Neuronal stem cell (in vitro differentiated cells): ENCODE data around the gene ZFAND2A.

ENCODE experiments used
- DNase-seq: peaks from one replicate; pipeline ENCODE4 v3.0.0-alpha.2; 2013; ENCODE audit warnings: low spot score
- H2AFZ ChIP-seq: one replicate; pipeline ENCODE4 v1.6.1; 2013; ENCODE audit warnings: mild to moderate bottlenecking, low read length, inconsistent platforms
- H2AK5ac ChIP-seq: 2 replicates; pipeline ENCODE4 v1.6.1; 2013; ENCODE audit warnings: low read depth, mild to moderate bottlenecking, inconsistent platforms, low read length, moderate library complexity, mixed read lengths
- H2BK120ac ChIP-seq: 2 replicates; pipeline ENCODE4 v1.6.1; 2013; ENCODE audit warnings: low read depth, mild to moderate bottlenecking, inconsistent platforms, low read length, moderate library complexity, mixed read lengths
- H2BK12ac ChIP-seq: one replicate; pipeline ENCODE4 v1.6.1; 2013; ENCODE audit warnings: low read length, inconsistent platforms
- H2BK15ac ChIP-seq: 2 replicates; pipeline ENCODE4 v1.6.1; 2013; ENCODE audit warnings: mild to moderate bottlenecking, low read length, inconsistent platforms, mixed read lengths
- H2BK5ac ChIP-seq: one replicate; pipeline ENCODE4 v1.6.1; 2013; ENCODE audit warnings: inconsistent platforms, mild to moderate bottlenecking, low read length, moderate library complexity
- H3K14ac ChIP-seq: one replicate; pipeline ENCODE4 v1.6.1; 2013; ENCODE audit warnings: low read length, inconsistent platforms
- H3K18ac ChIP-seq: 2 replicates; pipeline ENCODE4 v1.6.1; 2013; ENCODE audit warnings: low read length, inconsistent platforms
- H3K23ac ChIP-seq: 2 replicates; pipeline ENCODE4 v1.6.1; 2013; ENCODE audit warnings: low read depth, mild to moderate bottlenecking, mixed read lengths, low read length, inconsistent platforms; ENCODE audit not compliant: poor library complexity
- H3K27ac ChIP-seq: replicated peaks from 3 replicates; pipeline ENCODE4 v1.5.1; 2013; ENCODE audit warnings: low read length, inconsistent platforms
- H3K27me3 ChIP-seq, 3 experiments: 2 replicates each; pipeline ENCODE4 v1.6.1; 2013; ENCODE audit warnings: low read length in 3 of 3, mild to moderate bottlenecking in 2 of 3, inconsistent platforms in 1 of 3, low read depth in 1 of 3, mixed read lengths in 1 of 3, moderate library complexity in 1 of 3; ENCODE audit not compliant: control insufficient read depth in 3 of 3, insufficient read depth in 3 of 3
- H3K36me3 ChIP-seq, 2 donors: replicated peaks in 1 of 2; 2 replicates each; pipeline ENCODE4 v1.6.1; 2013; ENCODE audit warnings: low read length in 2 of 2; ENCODE audit not compliant: control insufficient read depth in 2 of 2, insufficient read depth in 2 of 2
- H3K4ac ChIP-seq: 2 replicates; pipeline ENCODE4 v1.6.1; 2013; ENCODE audit warnings: inconsistent platforms, mild to moderate bottlenecking, low read length, moderate library complexity
- H3K4me1 ChIP-seq, 2 donors: 1 replicate in 1 of 2; 2 replicates in 1 of 2; pipeline ENCODE4 v1.6.1; 2013; ENCODE audit warnings: low read length in 2 of 2, low read depth in 1 of 2; ENCODE audit not compliant: control insufficient read depth in 2 of 2, insufficient read depth in 1 of 2
- H3K4me2 ChIP-seq: one replicate; pipeline ENCODE4 v1.6.1; 2013; ENCODE audit warnings: mild to moderate bottlenecking, low read length, inconsistent platforms; ENCODE audit not compliant: insufficient read depth, poor library complexity, severe bottlenecking
- H3K4me3 ChIP-seq, 2 donors: 2 replicates each; pipeline ENCODE4 v1.5.1; 2013; ENCODE audit warnings: low read length in 2 of 2, mild to moderate bottlenecking in 2 of 2, inconsistent platforms in 1 of 2, moderate library complexity in 1 of 2
- H3K79me1 ChIP-seq: one replicate; pipeline ENCODE4 v1.6.1; 2013; ENCODE audit warnings: low read depth, mild to moderate bottlenecking, inconsistent platforms, low read length, moderate library complexity
- H3K9ac ChIP-seq: one replicate; pipeline ENCODE4 v1.6.1; 2013; ENCODE audit warnings: mild to moderate bottlenecking, low read depth, low read length, inconsistent platforms; ENCODE audit not compliant: poor library complexity
- H3K9me3 ChIP-seq, 2 donors: replicated peaks in 1 of 2; 2 replicates each; pipeline versions ENCODE3 to v1.6.1; 2013; ENCODE audit warnings: low read length in 2 of 2, mild to moderate bottlenecking in 2 of 2, inconsistent platforms in 1 of 2, low read depth in 1 of 2, mixed read lengths in 1 of 2, moderate library complexity in 1 of 2; ENCODE audit not compliant: control insufficient read depth in 2 of 2, insufficient read depth in 1 of 2
- H4K8ac ChIP-seq: one replicate; pipeline ENCODE4 v1.6.1; 2013; ENCODE audit warnings: low read depth, mild to moderate bottlenecking, inconsistent platforms, low read length, moderate library complexity
- H4K91ac ChIP-seq: one replicate; pipeline ENCODE4 v1.6.1; 2013; ENCODE audit warnings: low read length, low read depth, mild to moderate bottlenecking, inconsistent platforms; ENCODE audit not compliant: poor library complexity
- WGBS, 2 donors: extraction: QIAGEN DNeasy Blood & Tissue Kit; methylation state at CpG; one replicate each; pipeline ENCODE4 v1.1.7; 2013; ENCODE audit warnings: missing lambda C conversion rate in 2 of 2, mixed read lengths in 1 of 2; ENCODE audit not compliant: insufficient read length in 2 of 2, insufficient replicate concordance in 1 of 2; ENCODE audit errors: extremely low coverage in 2 of 2; 5-methylcytosine and 5-hydroxymethylcytosine counted together

The ZFAND2A gene

DNA sequence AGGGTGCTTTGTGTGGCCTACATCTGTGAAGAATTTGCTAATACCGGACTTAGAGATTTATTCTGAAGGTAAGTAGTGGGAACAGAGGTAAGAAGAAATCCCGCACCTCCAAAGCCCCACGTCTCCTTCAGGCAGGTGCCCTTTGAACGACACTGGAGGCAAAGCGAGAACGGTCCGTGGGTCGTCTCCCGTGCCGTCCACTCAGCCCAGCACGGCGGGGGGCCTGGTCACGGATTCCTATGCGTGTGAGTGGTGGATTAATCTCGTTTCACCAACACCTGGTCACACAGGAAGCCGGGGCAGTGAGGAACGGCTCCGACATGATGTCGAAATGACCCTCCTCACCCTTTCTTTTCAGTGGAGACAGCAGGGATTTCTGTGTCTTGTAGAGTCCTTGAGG lies 21.0 kb upstream of the ZFAND2A start:
- Histone ChIP-seq H3K23ac (no peak overlapping the region), H3K79me1 (no peaks in the 10 kb centered on the region), H3K14ac (no peak overlapping the region), H2BK120ac (no peak overlapping the region), H4K91ac (no peak overlapping the region), H3K27me3 (peaks cover 0 to 10% (median 0%) of the 10 kb centered on the region in 3 experiments), H2AK5ac (peak overlapping the region; percentile 22), H2BK5ac (no peak overlapping the region), H3K4me2 (no peak overlapping the region), H3K36me3 (no peaks in the 10 kb centered on the region), H3K9ac (no peak overlapping the region), H3K4ac (no peak overlapping the region), H4K8ac (no peak overlapping the region), H2AFZ (peak overlapping the region; percentile 7), H3K18ac (peak overlapping the region; percentile 31), H2BK12ac (no peak overlapping the region), H3K9me3 (peaks cover 0 to 8% of the 10 kb centered on the region in 2 donors), H2BK15ac (no peak overlapping the region), H3K4me3 (no peak overlapping the region), H3K27ac (no peak overlapping the region), H3K4me1 (peaks cover 0 to 2% of the 10 kb centered on the region in 2 donors)
- no peak for DNase-seq
- WGBS, 2 donors = no CpG with 5 or more reads among the region's 19 CpGs

DNA sequence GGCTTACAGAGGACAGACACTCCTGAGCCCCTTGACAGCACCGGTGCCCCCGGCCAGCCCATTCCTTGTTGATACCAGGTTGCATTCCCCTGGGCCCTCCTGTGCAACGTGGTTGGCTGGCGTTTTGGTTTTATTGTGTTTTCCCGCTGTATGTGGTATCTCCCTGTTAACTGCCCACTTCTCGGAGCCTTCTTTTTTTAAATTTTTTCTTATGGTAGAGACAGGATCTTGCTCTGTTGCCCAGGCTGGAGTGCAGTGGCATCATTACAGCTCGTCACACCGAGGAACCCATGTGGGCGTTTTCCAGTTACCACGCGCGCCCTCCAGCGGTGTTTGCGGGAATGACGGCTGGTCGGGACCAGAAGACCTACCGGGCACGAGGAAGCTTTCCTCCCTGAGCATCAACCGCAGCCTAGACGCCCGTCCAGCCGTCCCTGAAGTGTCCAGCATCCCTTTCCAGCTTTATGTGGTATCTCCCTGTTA lies 16.9 kb upstream of the ZFAND2A start:
- Histone ChIP-seq H3K79me1 (no peaks in the 10 kb centered on the region), H4K91ac (no peak overlapping the region), H3K9ac (no peak overlapping the region), H3K18ac (no peak overlapping the region), H3K27me3 (no peaks in the 10 kb centered on the region), H4K8ac (no peak overlapping the region), H3K9me3 (peaks cover 0 to 8% of the 10 kb centered on the region in 2 donors), H3K4me2 (no peak overlapping the region), H2BK5ac (no peak overlapping the region), H3K4me3 (no peak overlapping the region), H3K4me1 (peaks cover 0 to 2% of the 10 kb centered on the region in 2 donors), H2AFZ (no peak overlapping the region), H3K23ac (no peak overlapping the region), H3K36me3 (no peaks in the 10 kb centered on the region), H3K4ac (no peak overlapping the region), H3K27ac (no peak overlapping the region), H3K14ac (no peak overlapping the region), H2BK12ac (no peak overlapping the region), H2BK120ac (no peak overlapping the region), H2BK15ac (no peak overlapping the region), H2AK5ac (no peak overlapping the region)
- DNase-seq = no peak
- WGBS, 2 donors = no CpG with 5 or more reads among the region's 22 CpGs

GRCh38 chr7:1175967-1176851 lies 16.2 kb upstream of the ZFAND2A start:
- Histone ChIP-seq H4K8ac (peak overlapping the region; percentile 100), H2BK15ac (no peak overlapping the region), H3K14ac (no peak overlapping the region), H2BK5ac (no peak overlapping the region), H3K9me3 (peaks cover 0 to 8% of the 10 kb centered on the region in 2 donors), H3K9ac (peak overlapping the region; percentile 73), H3K36me3 (no peaks in the 10 kb centered on the region), H3K4ac (no peak overlapping the region), H3K4me3 (no peak overlapping the region), H3K27me3 (no peaks in the 10 kb centered on the region), H3K27ac (no peak overlapping the region), H2BK120ac (no peak overlapping the region), H2AFZ (peak overlapping the region; percentile 78), H3K18ac (peak overlapping the region; percentile 36), H4K91ac (no peak overlapping the region), H2AK5ac (no peak overlapping the region), H3K23ac (peak overlapping the region; percentile 59), H3K79me1 (no peaks in the 10 kb centered on the region), H2BK12ac (no peak overlapping the region), H3K4me2 (peak overlapping the region; percentile 32), H3K4me1 (peaks cover 0 to 2% of the 10 kb centered on the region in 2 donors)
- no CpG with 5 or more reads among the region's 44 CpGs for WGBS, 2 donors
- DNase-seq = peak; percentile 80

DNA sequence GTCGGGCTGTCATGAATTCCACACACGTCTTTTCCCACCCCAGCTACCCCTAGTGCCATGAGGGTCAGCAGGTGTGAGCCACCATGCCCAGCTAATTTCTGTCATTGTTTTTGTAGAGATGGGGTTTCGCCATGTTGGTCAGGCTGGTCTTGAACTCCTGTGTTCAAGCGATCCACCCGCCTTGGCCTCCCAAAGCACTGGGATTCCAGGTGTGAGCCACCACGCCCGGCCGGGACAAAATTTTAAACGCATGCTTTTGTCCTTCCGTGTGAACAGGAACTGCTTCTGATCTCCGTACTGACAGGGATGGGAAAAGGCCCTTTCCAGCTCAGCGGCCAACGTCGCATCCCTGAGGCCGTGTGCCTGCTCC lies 15.6 kb upstream of the ZFAND2A start:
- no CpG with 5 or more reads among the region's 15 CpGs for WGBS, 2 donors
- Histone ChIP-seq H3K36me3 (no peaks in the 10 kb centered on the region), H3K4me2 (no peak overlapping the region), H3K18ac (peak overlapping the region; percentile 36), H2AFZ (peak overlapping the region; percentile 78), H2AK5ac (peak overlapping the region; percentile 66), H4K8ac (peak overlapping the region; percentile 1), H4K91ac (no peak overlapping the region), H3K23ac (no peak overlapping the region), H3K14ac (no peak overlapping the region), H2BK5ac (no peak overlapping the region), H2BK120ac (no peak overlapping the region), H3K27ac (no peak overlapping the region), H3K4ac (no peak overlapping the region), H3K4me1 (peaks cover 0 to 2% of the 10 kb centered on the region in 2 donors), H3K4me3 (no peak overlapping the region), H2BK15ac (no peak overlapping the region), H3K9me3 (peaks cover 0 to 8% of the 10 kb centered on the region in 2 donors), H2BK12ac (no peak overlapping the region), H3K9ac (no peak overlapping the region), H3K79me1 (no peaks in the 10 kb centered on the region), H3K27me3 (no peaks in the 10 kb centered on the region)
- DNase-seq = no peak
